ENCODE data around the gene PRRC2B.

PRRC2B gene

GRCh38 chr9:131473891-131474290 is 80.0 kb downstream of the PRRC2B start:
- DNase-seq = no peak

DNA sequence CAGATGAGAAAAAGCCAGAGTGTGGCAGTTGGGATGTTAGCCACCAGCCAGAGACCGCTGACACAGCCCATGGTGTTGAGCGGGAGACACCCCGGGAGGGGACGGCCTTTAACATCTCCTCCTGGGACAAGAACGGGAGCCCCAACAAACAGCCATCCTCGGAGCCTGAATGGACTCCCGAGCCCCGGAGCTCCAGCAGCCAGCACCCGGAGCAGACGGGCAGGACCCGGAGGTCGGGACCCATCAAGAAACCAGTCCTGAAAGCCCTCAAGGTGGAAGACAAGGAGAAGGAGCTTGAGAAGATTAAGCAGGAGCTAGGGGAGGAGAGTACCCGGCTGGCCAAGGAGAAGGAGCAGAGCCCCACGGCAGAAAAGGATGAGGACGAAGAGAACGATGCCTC is 80.8 kb downstream of the PRRC2B start:
- DNase-seq = no peak

DNA sequence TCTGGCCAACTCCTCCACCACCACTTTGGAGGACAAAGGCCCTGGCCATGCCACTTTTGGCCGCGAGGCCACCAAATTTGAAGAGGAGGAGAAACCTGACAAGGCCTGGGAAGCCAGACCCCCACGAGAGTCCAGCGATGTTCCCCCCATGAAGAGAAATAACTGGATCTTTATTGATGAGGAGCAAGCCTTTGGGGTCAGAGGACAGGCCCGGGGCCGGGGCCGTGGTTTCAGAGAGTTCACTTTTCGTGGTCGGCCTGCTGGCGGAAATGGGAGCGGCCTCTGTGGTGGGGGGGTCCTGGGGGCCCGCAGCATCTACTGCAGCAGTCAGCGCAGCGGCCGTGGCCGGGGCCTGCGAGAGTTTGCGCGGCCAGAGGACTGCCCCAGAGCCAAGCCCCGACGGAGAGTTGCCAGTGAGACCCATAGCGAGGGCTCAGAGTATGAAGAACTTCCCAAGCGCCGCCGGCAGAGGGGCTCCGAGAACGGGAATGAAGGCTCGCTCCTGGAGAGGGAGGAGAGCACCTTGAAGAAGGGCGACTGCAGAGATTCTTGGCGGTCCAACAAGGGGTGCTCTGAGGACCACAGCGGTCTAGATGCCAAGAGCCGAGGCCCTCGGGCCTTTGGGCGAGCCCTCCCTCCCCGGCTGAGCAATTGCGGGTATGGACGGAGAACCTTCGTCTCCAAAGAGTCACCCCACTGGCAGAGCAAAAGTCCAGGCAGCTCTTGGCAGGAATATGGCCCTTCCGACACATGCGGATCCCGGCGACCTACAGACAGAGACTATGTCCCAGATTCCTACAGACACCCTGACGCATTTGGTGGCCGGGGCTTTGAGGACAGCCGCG is 81.4 kb downstream of the PRRC2B start:
- DNase-seq = no peak

- no peak for DNase-seq
Observed at GRCh38 chr9:131475956-131476776, 82.3 kb downstream of the PRRC2B start.

DNA sequence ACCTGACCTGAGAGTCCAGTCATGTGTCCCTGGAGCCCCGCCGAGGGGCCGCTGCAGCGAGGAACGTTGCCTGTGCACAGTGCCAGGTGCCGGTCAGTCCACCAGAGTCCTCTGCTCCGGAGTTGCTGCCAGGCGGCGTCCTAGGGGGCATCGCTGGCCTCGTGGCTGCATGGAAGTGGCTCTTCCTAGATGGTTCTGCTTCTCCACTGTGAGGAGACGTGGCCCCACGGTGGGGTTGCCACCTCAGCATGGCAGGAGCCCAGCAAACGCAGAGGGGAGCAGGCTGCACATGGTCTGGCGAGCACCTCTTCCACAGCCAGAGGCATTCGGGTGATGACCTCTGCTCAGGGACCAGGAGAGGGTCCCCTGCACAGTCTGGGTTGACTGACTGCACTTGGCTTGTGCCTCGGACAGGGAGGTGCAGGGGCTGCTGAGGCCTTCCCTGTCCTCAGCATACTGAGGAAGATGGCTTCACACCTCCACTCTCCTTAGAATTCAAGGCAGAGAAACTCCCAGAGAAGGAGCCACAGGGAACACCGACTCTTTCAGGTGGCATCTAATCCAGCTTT is 83.0 kb downstream of the PRRC2B start:
- DNase-seq = no peak

- DNase-seq = no peak
Observed at GRCh38 chr9:131477367-131477766, 83.5 kb downstream of the PRRC2B start.

DNA sequence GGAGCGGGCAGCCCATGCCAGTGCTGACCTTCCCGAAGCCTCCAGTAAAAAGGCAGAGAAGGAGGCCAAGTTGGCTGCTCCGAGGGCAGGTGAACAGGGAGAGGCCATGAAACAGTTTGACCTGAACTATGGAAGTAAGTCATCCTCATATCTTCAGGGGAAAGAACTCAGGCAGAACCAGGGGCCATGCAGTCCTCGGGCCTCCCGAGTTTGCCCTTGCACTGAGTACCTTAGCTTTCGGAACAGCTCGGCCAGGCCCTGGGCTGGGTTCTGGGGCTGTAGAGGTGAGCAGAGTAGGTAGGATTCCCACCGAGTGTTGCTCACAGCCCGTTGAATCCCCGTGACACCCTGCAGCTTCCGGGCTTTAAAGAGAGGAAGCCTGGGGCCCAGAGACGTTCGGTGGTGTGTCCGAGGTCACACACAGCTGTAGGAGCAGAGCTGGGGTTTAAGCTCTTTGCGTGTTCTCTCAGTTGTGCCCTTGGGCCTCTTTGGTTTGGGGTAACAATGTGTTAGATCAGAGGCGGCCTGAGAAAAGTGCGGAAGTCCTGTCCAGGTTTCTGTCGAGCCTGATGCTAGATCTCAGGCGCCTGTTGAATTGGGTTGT is 84.0 kb downstream of the PRRC2B start:
- DNase-seq = no peak

- DNase-seq = no peak
Observed at GRCh38 chr9:131478421-131478868, 84.6 kb downstream of the PRRC2B start.

- DNase-seq = no peak
Observed at GRCh38 chr9:131478911-131479310, 85.0 kb downstream of the PRRC2B start.

GRCh38 chr9:131480258-131480657 is 86.4 kb downstream of the PRRC2B start:
- no peak for DNase-seq

- no peak for DNase-seq
Observed at GRCh38 chr9:131481441-131482342, 87.8 kb downstream of the PRRC2B start.

- no peak for DNase-seq
Observed at GRCh38 chr9:131482343-131483006, 88.6 kb downstream of the PRRC2B start.

DNA sequence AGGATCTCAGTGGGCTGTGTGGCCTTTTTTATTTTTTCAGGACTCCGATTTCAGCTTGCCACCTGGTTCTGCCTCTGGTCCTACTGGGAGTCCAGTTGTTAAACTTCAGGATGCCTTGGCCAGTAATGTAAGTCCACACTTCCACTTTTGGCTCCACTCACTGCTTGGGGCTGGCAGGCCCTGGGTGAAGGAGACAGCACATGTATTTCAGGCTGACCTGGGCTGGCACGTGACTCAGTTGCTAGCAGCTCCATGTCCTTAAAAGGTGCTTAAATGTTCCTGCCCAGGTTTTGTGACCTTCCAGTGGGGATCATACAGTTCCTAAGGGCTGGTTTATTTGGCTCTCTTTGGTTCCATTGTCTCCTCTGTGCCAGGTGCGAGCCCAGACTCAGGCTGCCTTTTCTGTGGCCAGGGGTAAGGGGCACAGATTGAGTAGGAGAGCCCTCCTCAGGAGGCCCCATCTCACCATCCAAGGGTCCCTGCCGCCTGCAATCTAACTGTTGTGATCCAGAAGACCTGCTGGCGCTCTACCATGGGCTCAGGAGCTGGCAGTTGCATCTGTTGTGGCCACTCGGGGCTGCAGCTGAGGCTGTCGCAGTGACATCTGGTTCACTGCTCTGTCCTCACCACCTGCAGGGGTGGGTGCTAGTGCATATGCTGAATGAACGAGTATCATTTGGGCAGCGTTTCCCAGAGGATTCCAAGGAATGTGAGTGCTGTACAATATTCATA is 89.6 kb downstream of the PRRC2B start:
- no peak for DNase-seq

DNA sequence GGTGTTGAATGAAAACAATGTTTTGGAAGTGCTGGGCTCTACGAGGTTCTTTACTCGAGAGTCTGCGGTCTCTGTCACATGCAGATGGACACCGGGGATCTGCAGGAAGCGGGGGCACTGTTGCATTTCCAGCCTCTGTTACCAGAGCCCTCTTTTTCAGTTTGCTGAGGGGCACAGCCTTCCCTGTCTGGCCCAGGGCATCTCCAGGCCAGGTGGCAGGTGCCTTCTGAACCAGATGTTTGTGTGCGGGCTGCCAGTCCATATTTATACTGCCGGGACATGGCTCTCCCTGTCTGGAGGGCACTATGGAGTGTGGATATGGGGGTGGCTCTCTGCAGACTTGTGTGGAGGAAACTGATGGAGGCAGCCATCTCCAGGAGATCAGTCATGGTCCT is 90.2 kb downstream of the PRRC2B start:
- no peak for DNase-seq

DNA sequence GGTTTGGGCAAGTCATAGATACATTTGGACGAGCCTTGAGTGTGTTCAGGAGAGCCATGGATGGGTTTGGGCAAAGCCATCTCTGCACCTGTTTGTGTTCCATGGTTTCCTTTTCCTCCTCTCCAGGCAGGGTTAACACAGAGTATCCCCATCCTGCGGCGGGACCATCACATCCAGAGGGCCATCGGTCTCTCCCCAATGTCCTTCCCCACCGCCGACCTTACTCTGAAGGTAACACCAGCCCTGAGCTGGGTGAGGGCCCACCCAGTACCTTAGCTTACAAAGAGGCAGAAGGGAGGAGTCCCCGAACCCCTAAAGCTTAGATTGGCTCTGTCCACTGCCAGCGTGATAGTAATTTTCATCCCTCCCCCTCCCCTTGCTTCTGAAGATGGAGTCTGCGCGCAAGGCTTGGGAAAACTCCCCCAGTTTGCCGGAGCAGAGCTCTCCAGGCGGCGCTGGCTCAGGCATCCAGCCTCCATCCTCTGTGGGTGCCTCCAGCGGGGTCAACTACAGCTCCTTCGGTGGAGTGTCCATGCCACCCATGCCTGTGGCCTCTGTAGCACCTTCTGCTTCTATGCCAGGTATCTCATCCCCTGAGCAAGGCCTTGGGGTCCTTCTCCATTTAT is 90.8 kb downstream of the PRRC2B start:
- no peak for DNase-seq

- no peak for DNase-seq
Observed at GRCh38 chr9:131485206-131485605, 91.3 kb downstream of the PRRC2B start.

- DNase-seq = no peak
Observed at GRCh38 chr9:131485728-131486422, 92.0 kb downstream of the PRRC2B start.

- no peak for DNase-seq
Observed at GRCh38 chr9:131487001-131487400, 93.1 kb downstream of the PRRC2B start.

DNA sequence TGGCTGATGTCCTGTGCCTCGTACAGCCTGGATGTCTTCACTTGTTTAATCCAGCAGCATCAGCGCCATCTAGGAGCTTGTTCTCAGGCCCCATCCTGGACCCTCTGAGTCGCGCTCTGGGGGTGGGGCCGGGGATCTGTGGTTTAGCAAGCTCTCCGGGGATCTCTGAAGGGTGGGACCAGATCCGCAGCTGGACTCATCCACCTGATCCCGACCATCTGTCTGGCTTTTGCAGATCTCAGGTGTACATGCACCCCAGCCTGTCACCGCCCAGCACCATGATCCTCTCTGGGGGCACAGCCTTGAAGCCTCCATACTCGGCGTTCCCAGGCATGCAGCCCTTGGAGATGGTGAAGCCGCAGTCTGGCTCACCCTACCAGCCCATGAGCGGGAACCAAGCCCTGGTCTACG is 93.7 kb downstream of the PRRC2B start:
- no peak for DNase-seq

DNA sequence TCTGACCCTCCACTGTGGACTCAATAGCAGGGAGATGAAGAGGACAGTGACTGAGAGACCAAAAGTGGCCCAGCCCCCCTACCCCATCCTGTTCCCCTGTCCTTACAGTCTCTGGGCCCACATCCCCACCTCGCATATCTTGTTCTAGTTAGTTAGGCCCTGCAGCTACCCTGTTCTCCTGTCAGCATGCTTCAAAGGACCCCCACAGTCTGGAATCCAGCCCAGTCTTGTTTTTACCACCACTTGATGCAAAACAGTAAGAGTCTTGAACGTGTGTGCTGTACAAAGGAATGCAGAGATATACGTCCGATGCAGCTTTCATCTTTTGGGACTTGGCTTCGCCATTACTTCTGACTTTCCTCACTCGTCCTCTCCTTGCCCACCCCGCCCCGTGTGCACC is 96.6 kb downstream of the PRRC2B start:
- DNase-seq = no peak
